HG03378 (cell line): Measurements from ENCODE around the gene CTCFL.

Source experiments
- ATAC-seq: cut with Tn5 transposase; IDR thresholded peaks from one replicate; pipeline ENCODE4 v1.9.1; 2021; ENCODE audit warnings: mild to moderate bottlenecking, moderate library complexity; ENCODE audit not compliant: unreplicated experiment

CTCFL gene

GRCh38 chr20:57449398-57450354, 75.3 kb downstream of the CTCFL start:
- ATAC-seq, result no peak

- ATAC-seq, result no peak
Measured at GRCh38 chr20:57448764-57449354, 76.1 kb downstream of the CTCFL start.
